Measurements from ENCODE around the gene PAK1.

PAK1 gene

DNA sequence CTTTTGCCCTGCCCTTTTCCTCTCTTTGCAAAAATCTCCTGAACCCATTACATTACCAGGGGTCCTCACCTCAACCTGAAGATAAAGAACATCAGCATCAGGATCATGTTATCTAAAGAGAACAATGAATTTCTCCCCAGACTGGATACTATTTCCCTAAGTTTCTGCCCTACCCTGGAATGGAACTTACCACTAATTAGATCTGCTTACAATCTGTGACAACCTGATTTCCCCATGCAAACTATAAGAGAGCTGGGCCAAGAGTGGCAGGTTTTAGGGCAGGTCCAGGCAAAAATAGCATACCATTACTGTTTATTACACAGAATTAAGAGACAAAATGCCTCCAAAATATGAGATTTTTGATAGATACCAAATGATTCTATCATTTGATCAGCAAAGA is 114.4 kb downstream of the PAK1 start:
- H3K4me3 ChIP-seq (ENCODE audit: low read depth, low read length) = no peak overlapping the region
- no peaks in the 10 kb centered on the region for H3K27me3 ChIP-seq (ENCODE audit: control insufficient read depth, insufficient read depth, low read length)
- no peak overlapping the region for H3K4me2 ChIP-seq (ENCODE audit: low read length)
- H2AFZ ChIP-seq = no peak overlapping the region
- no peak for TF ChIP-seq CTCF (IDR thresholded peaks at IDR 0.05)
- no peak overlapping the region for H3K27ac ChIP-seq
- H3K4me1 ChIP-seq = no peaks in the 10 kb centered on the region
- H3K79me2 ChIP-seq = no peaks in the 10 kb centered on the region
- H3K9me3 ChIP-seq (ENCODE audit: control insufficient read depth, low read length) = no peaks in the 10 kb centered on the region
- H3K36me3 ChIP-seq (ENCODE audit: control insufficient read depth, insufficient read depth, low read length) = no peaks in the 10 kb centered on the region
- H3K9ac ChIP-seq = no peak overlapping the region

DNA sequence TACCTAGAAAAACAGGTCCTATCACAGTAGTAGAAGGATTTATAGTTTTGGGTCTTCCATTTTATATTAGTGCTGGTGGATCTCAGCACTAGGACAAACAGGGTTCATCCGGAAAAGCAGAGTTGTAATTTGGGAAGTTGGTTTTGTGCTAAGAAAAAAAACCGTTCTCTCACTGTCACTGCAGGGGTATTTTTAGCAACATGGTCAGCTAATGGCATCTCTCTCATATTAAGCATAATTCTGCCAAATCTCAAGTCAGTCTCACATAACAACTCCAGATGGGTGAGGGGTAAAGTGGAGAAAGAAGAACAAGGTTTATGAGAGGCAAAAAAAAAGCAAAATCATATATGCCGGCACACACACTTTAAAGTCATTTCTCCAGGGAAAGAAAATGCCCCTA is 120.8 kb downstream of the PAK1 start:
- no peak overlapping the region for H3K9ac ChIP-seq

GRCh38 chr11:77351281-77351886 is 122.5 kb downstream of the PAK1 start:
- Histone ChIP-seq H3K9me3 (ENCODE audit: control insufficient read depth, low read length) (no peaks in the 10 kb centered on the region), H2AFZ (no peak overlapping the region), H3K4me1 (no peaks in the 10 kb centered on the region), H3K27ac (no peak overlapping the region), H3K4me2 (ENCODE audit: low read length) (no peak overlapping the region), H3K79me2 (no peaks in the 10 kb centered on the region), H3K36me3 (ENCODE audit: control insufficient read depth, insufficient read depth, low read length) (no peaks in the 10 kb centered on the region), H3K4me3 (ENCODE audit: low read depth, low read length) (no peak overlapping the region), H3K9ac (no peak overlapping the region), H3K27me3 (ENCODE audit: control insufficient read depth, insufficient read depth, low read length) (no peaks in the 10 kb centered on the region)
- TF ChIP-seq CTCF (IDR thresholded peaks at IDR 0.05) = no peak

More for the DNA sequence above, 120.8 kb downstream of the PAK1 start:
- Histone ChIP-seq H3K4me2 (ENCODE audit: low read length) (no peak overlapping the region), H3K27me3 (ENCODE audit: control insufficient read depth, insufficient read depth, low read length) (no peaks in the 10 kb centered on the region), H3K4me3 (ENCODE audit: low read depth, low read length) (no peak overlapping the region), H3K27ac (no peak overlapping the region), H3K36me3 (ENCODE audit: control insufficient read depth, insufficient read depth, low read length) (no peaks in the 10 kb centered on the region), H3K4me1 (no peaks in the 10 kb centered on the region), H3K79me2 (no peaks in the 10 kb centered on the region), H3K9me3 (ENCODE audit: control insufficient read depth, low read length) (no peaks in the 10 kb centered on the region), H2AFZ (no peak overlapping the region)
- no peak for TF ChIP-seq CTCF (IDR thresholded peaks at IDR 0.05)

DNA sequence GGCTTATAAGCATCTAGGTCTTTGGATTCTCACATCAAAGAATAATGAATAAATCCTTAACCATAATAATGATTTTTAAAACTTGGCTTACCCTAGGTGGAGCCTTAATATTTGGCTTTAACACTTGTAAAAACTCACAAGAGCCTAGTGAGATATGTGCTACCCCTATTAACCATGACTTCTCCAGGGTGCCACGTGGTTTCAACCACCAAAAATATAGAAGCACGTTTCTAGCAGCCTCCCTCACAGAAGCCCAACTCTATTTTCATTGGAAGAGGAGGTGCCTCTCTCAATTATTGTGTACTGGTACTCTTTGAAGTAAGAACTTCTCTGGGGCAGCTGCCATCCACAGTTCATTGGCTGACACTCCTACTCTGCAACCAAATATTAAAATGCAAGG is 125.9 kb downstream of the PAK1 start:
- Histone ChIP-seq H3K4me3 (ENCODE audit: low read depth, low read length) (no peak overlapping the region), H3K4me2 (ENCODE audit: low read length) (no peak overlapping the region), H2AFZ (no peak overlapping the region), H3K36me3 (ENCODE audit: control insufficient read depth, insufficient read depth, low read length) (no peaks in the 10 kb centered on the region), H3K27ac (no peak overlapping the region), H3K79me2 (no peaks in the 10 kb centered on the region), H3K4me1 (no peaks in the 10 kb centered on the region), H3K9me3 (ENCODE audit: control insufficient read depth, low read length) (no peaks in the 10 kb centered on the region), H3K9ac (no peak overlapping the region), H3K27me3 (ENCODE audit: control insufficient read depth, insufficient read depth, low read length) (no peaks in the 10 kb centered on the region)
- no peak for TF ChIP-seq CTCF (IDR thresholded peaks at IDR 0.05)

GRCh38 chr11:77346906-77347603 is 126.8 kb downstream of the PAK1 start:
- Histone ChIP-seq H3K27ac (no peak overlapping the region), H3K79me2 (no peaks in the 10 kb centered on the region), H3K9ac (no peak overlapping the region), H3K36me3 (ENCODE audit: control insufficient read depth, insufficient read depth, low read length) (no peaks in the 10 kb centered on the region), H3K9me3 (ENCODE audit: control insufficient read depth, low read length) (no peaks in the 10 kb centered on the region), H2AFZ (no peak overlapping the region), H3K4me2 (ENCODE audit: low read length) (no peak overlapping the region), H3K4me3 (ENCODE audit: low read depth, low read length) (no peak overlapping the region), H3K27me3 (ENCODE audit: control insufficient read depth, insufficient read depth, low read length) (no peaks in the 10 kb centered on the region), H3K4me1 (no peaks in the 10 kb centered on the region)
- no peak for TF ChIP-seq CTCF (IDR thresholded peaks at IDR 0.05)
